ENCODE measurements around the gene SLC39A8.

Gene SLC39A8

GRCh38 chr4:102356562-102357202 is 11.4 kb upstream of the SLC39A8 start:
- H3K27ac ChIP-seq (ENCODE audit: low read depth, low read length) = no peak overlapping the region
- H3K36me3 ChIP-seq (ENCODE audit: insufficient read depth, low read length) = no peaks in the 10 kb centered on the region
- H3K79me2 ChIP-seq (ENCODE audit: control insufficient read depth, insufficient read depth, low read length, unreplicated experiment) = no peaks in the 10 kb centered on the region
- no peaks in the 10 kb centered on the region for H3K27me3 ChIP-seq (ENCODE audit: insufficient read depth, low read length)
- no peaks in the 10 kb centered on the region for H3K4me1 ChIP-seq (ENCODE audit: control insufficient read depth, insufficient read depth, low read length, unreplicated experiment)
- no peak overlapping the region for H3K4me3 ChIP-seq (ENCODE audit: low read depth, low read length)
- no peak overlapping the region for H2AFZ ChIP-seq (ENCODE audit: low read length, unreplicated experiment)

- H3K36me3 ChIP-seq (ENCODE audit: insufficient read depth, low read length) = no peaks in the 10 kb centered on the region
These were observed 10.5 kb upstream of the SLC39A8 start for GRCh38 chr4:102355748-102356147.

GRCh38 chr4:102354671-102355454 is 9.6 kb upstream of the SLC39A8 start:
- Histone ChIP-seq H3K36me3 (ENCODE audit: insufficient read depth, low read length) (no peaks in the 10 kb centered on the region), H3K27me3 (ENCODE audit: insufficient read depth, low read length) (no peaks in the 10 kb centered on the region), H3K27ac (ENCODE audit: low read depth, low read length) (no peak overlapping the region), H3K4me1 (ENCODE audit: control insufficient read depth, insufficient read depth, low read length, unreplicated experiment) (no peaks in the 10 kb centered on the region), H3K79me2 (ENCODE audit: control insufficient read depth, insufficient read depth, low read length, unreplicated experiment) (no peaks in the 10 kb centered on the region), H2AFZ (ENCODE audit: low read length, unreplicated experiment) (no peak overlapping the region), H3K4me3 (ENCODE audit: low read depth, low read length) (no peak overlapping the region)

More at GRCh38 chr4:102355748-102356147, 10.5 kb upstream of the SLC39A8 start:
- Histone ChIP-seq H3K4me3 (ENCODE audit: low read depth, low read length) (no peak overlapping the region), H3K27me3 (ENCODE audit: insufficient read depth, low read length) (no peaks in the 10 kb centered on the region), H3K79me2 (ENCODE audit: control insufficient read depth, insufficient read depth, low read length, unreplicated experiment) (no peaks in the 10 kb centered on the region), H3K4me1 (ENCODE audit: control insufficient read depth, insufficient read depth, low read length, unreplicated experiment) (no peaks in the 10 kb centered on the region), H3K27ac (ENCODE audit: low read depth, low read length) (no peak overlapping the region), H2AFZ (ENCODE audit: low read length, unreplicated experiment) (no peak overlapping the region)

GRCh38 chr4:102352781-102353180 is 7.5 kb upstream of the SLC39A8 start:
- Histone ChIP-seq H3K79me2 (ENCODE audit: control insufficient read depth, insufficient read depth, low read length, unreplicated experiment) (no peaks in the 10 kb centered on the region), H3K4me3 (ENCODE audit: low read depth, low read length) (no peak overlapping the region), H3K4me1 (ENCODE audit: control insufficient read depth, insufficient read depth, low read length, unreplicated experiment) (no peaks in the 10 kb centered on the region), H3K36me3 (ENCODE audit: insufficient read depth, low read length) (no peaks in the 10 kb centered on the region), H3K27me3 (ENCODE audit: insufficient read depth, low read length) (no peaks in the 10 kb centered on the region), H2AFZ (ENCODE audit: low read length, unreplicated experiment) (no peak overlapping the region), H3K27ac (ENCODE audit: low read depth, low read length) (no peak overlapping the region)

GRCh38 chr4:102350634-102351033 is 5.4 kb upstream of the SLC39A8 start:
- H3K27ac ChIP-seq (ENCODE audit: low read depth, low read length) = no peak overlapping the region
- H3K27me3 ChIP-seq (ENCODE audit: insufficient read depth, low read length) = no peaks in the 10 kb centered on the region
- H3K36me3 ChIP-seq (ENCODE audit: insufficient read depth, low read length) = no peaks in the 10 kb centered on the region
- H3K4me3 ChIP-seq (ENCODE audit: low read depth, low read length) = no peak overlapping the region
- no peaks in the 10 kb centered on the region for H3K4me1 ChIP-seq (ENCODE audit: control insufficient read depth, insufficient read depth, low read length, unreplicated experiment)
- no peak overlapping the region for H2AFZ ChIP-seq (ENCODE audit: low read length, unreplicated experiment)
- no peaks in the 10 kb centered on the region for H3K79me2 ChIP-seq (ENCODE audit: control insufficient read depth, insufficient read depth, low read length, unreplicated experiment)

- Histone ChIP-seq H3K4me3 (ENCODE audit: low read depth, low read length) (no peak overlapping the region), H2AFZ (ENCODE audit: low read length, unreplicated experiment) (no peak overlapping the region), H3K36me3 (ENCODE audit: insufficient read depth, low read length) (no peaks in the 10 kb centered on the region), H3K27me3 (ENCODE audit: insufficient read depth, low read length) (no peaks in the 10 kb centered on the region), H3K4me1 (ENCODE audit: control insufficient read depth, insufficient read depth, low read length, unreplicated experiment) (no peaks in the 10 kb centered on the region), H3K27ac (ENCODE audit: low read depth, low read length) (no peak overlapping the region), H3K79me2 (ENCODE audit: control insufficient read depth, insufficient read depth, low read length, unreplicated experiment) (no peaks in the 10 kb centered on the region)
These were observed 3.4 kb upstream of the SLC39A8 start for GRCh38 chr4:102348701-102349100.

- H3K36me3 ChIP-seq (ENCODE audit: insufficient read depth, low read length) = no peaks in the 10 kb centered on the region
- no peak overlapping the region for H3K27ac ChIP-seq (ENCODE audit: low read depth, low read length)
- no peaks in the 10 kb centered on the region for H3K27me3 ChIP-seq (ENCODE audit: insufficient read depth, low read length)
- peaks cover 5% of the 10 kb centered on the region for H3K79me2 ChIP-seq (ENCODE audit: control insufficient read depth, insufficient read depth, low read length, unreplicated experiment)
- peaks cover 10% of the 10 kb centered on the region for H3K4me1 ChIP-seq (ENCODE audit: control insufficient read depth, insufficient read depth, low read length, unreplicated experiment)
- peak overlapping the region; percentile 96 for H2AFZ ChIP-seq (ENCODE audit: low read length, unreplicated experiment)
- H3K4me3 ChIP-seq (ENCODE audit: low read depth, low read length) = peak overlapping the region; percentile 82
These were observed 466 bp upstream of the SLC39A8 start for GRCh38 chr4:102345795-102346100.

GRCh38 chr4:102344520-102344953 is 745 bp downstream of the SLC39A8 start:
- H3K27ac ChIP-seq (ENCODE audit: low read depth, low read length) = peak overlapping the region; percentile 63
- peaks cover 10% of the 10 kb centered on the region for H3K4me1 ChIP-seq (ENCODE audit: control insufficient read depth, insufficient read depth, low read length, unreplicated experiment)

GRCh38 chr4:102343964-102344519 is 1.2 kb downstream of the SLC39A8 start:
- Histone ChIP-seq H3K79me2 (ENCODE audit: control insufficient read depth, insufficient read depth, low read length, unreplicated experiment) (peaks cover 5% of the 10 kb centered on the region), H3K27me3 (ENCODE audit: insufficient read depth, low read length) (no peaks in the 10 kb centered on the region), H3K4me3 (ENCODE audit: low read depth, low read length) (peak overlapping the region; percentile 82), H3K27ac (ENCODE audit: low read depth, low read length) (peak overlapping the region; percentile 63; the same call in 1 of the 2 replicates), H3K36me3 (ENCODE audit: insufficient read depth, low read length) (no peaks in the 10 kb centered on the region), H2AFZ (ENCODE audit: low read length, unreplicated experiment) (peak overlapping the region; percentile 99), H3K4me1 (ENCODE audit: control insufficient read depth, insufficient read depth, low read length, unreplicated experiment) (peaks cover 10% of the 10 kb centered on the region)

More at GRCh38 chr4:102344520-102344953, 745 bp downstream of the SLC39A8 start:
- no peaks in the 10 kb centered on the region for H3K36me3 ChIP-seq (ENCODE audit: insufficient read depth, low read length)
- H3K79me2 ChIP-seq (ENCODE audit: control insufficient read depth, insufficient read depth, low read length, unreplicated experiment) = peaks cover 5% of the 10 kb centered on the region
- peak overlapping the region; percentile 82 for H3K4me3 ChIP-seq (ENCODE audit: low read depth, low read length)
- no peaks in the 10 kb centered on the region for H3K27me3 ChIP-seq (ENCODE audit: insufficient read depth, low read length)
- H2AFZ ChIP-seq (ENCODE audit: low read length, unreplicated experiment) = peak overlapping the region; percentile 99

GRCh38 chr4:102342404-102343074 is 2.7 kb downstream of the SLC39A8 start:
- Histone ChIP-seq H3K27me3 (ENCODE audit: insufficient read depth, low read length) (no peaks in the 10 kb centered on the region), H3K79me2 (ENCODE audit: control insufficient read depth, insufficient read depth, low read length, unreplicated experiment) (peaks cover 5% of the 10 kb centered on the region), H2AFZ (ENCODE audit: low read length, unreplicated experiment) (no peak overlapping the region), H3K27ac (ENCODE audit: low read depth, low read length) (no peak overlapping the region), H3K36me3 (ENCODE audit: insufficient read depth, low read length) (no peaks in the 10 kb centered on the region), H3K4me3 (ENCODE audit: low read depth, low read length) (peak overlapping the region; percentile 47; the same call in 1 of the 2 replicates), H3K4me1 (ENCODE audit: control insufficient read depth, insufficient read depth, low read length, unreplicated experiment) (peaks cover 10% of the 10 kb centered on the region)
